Measurements from ENCODE around the gene BACE2. TPM values are rescaled to one million over a fixed set of nuclear protein-coding genes. Genes with fewer than 3 reads are reported as not detected.

BACE2 gene
- total and polyA plus RNA-seq, 2 of the 13 experiments (the other 11 are each of a cell fraction or from before 2014, with no cell fraction given), result 0.07 to 0.11 TPM

- TF ChIP-seq ZNF574 (CRISPR knock-in tag; IDR thresholded peaks at IDR 0.05) (no peak), RXRA (CRISPR knock-in tag; IDR thresholded peaks at IDR 0.05) (no peak), SMC3 (IDR thresholded peaks at IDR 0.05; ENCODE audit: low read length) (no peak), CHCHD3 (CRISPR knock-in tag; IDR thresholded peaks at IDR 0.05) (no peak), EHMT2 (IDR thresholded peaks at IDR 0.05; ENCODE audit: borderline replicate concordance, low read depth, low read length) (no peak)
These were observed 63.1 kb downstream of the BACE2 start (continued) for GRCh38 chr21:41231060-41231459.

- Histone ChIP-seq H3K36me3 (replicated peaks in 1 of 2; ENCODE audit: control insufficient read depth in 1 of 2, insufficient read depth in 2 of 2, low read length in 2 of 2) (no peaks in the 10 kb centered on the region), H2AFZ (ENCODE audit: low read length) (no peak overlapping the region), H3K9ac (ENCODE audit: insufficient read depth, low read depth, low read length) (no peak overlapping the region), H4K20me1 (ENCODE audit: insufficient read depth, low read length) (no peaks in the 10 kb centered on the region), H3K27me3 (ENCODE audit: control insufficient read depth in 1 of 2, insufficient read depth in 2 of 2, low read length in 2 of 2) (peaks cover 0 to 6% of the 10 kb centered on the region in 2 experiments; a peak in 1 of 5 replicates), H3K27ac (ENCODE audit: extremely low read length, insufficient read depth, low read length) (no peak overlapping the region), H3K4me3 (replicated peaks in 1 of 3; ENCODE audit: insufficient read depth in 1 of 3, low read depth in 2 of 3, low read length in 3 of 3) (no peak overlapping the region), H3K4me2 (ENCODE audit: low read depth, low read length) (no peak overlapping the region), H3K4me1 (ENCODE audit: insufficient read depth, low read length) (peaks cover 12% of the 10 kb centered on the region), H3K79me2 (ENCODE audit: insufficient read depth, low read length) (no peaks in the 10 kb centered on the region), H3K9me3 (ENCODE audit: low read length) (no peaks in the 10 kb centered on the region)
- TF ChIP-seq HDAC2 (CRISPR knock-in tag; IDR thresholded peaks at IDR 0.05), result no peak
- 0 out of 2 replicates have a peak, but pooled peaks have one; percentile 15 for TF ChIP-seq CEBPB (IDR thresholded peaks at IDR 0.05; ENCODE audit: borderline replicate concordance, low read depth, low read length)
- CTCF ChIA-PET (ENCODE audit: low intra/inter-chr PET ratio, low total read pairs), result no interaction called here
- no peak for FAIRE-seq
- DNase-seq (ENCODE audit: low spot score), result no peak
- no TSS peak for BruUV-seq (replicated peaks)
- POLR2A ChIA-PET, result no interaction called here
- intact Hi-C loops (cut with micrococcal nuclease; ENCODE audit: unreplicated experiment) (no loop called here), in situ Hi-C loops (cut with HindIII; ENCODE audit: extremely low pct_ligation_motif_present, low pct_unique_long_range_greater_than_20kb) (no loop called here)
- no peak for ATAC-seq
- WGBS (ENCODE audit: low lambda C conversion rate), result 34% methylated on average over 10 of the region's 10 CpGs
These were observed 64.1 kb downstream of the BACE2 start for GRCh38 chr21:41232013-41232412.
